Superior temporal gyrus (tissue), 1 donor: ENCODE measurements around the gene OTUD1.
A peak's percentile ranks its signal among the peaks of the same experiment; 100 is the strongest.
"Not testable (repeated sequence)": the region's sequence is repeated elsewhere in the genome, so short reads cannot be mapped to it uniquely, and the experiment has no call there.

ENCODE experiments used
- DNase-seq: peaks from one replicate; pipeline ENCODE4 v3.0.0-alpha.2; 2016; ENCODE audit errors: extremely low spot score

Gene OTUD1, protein sequence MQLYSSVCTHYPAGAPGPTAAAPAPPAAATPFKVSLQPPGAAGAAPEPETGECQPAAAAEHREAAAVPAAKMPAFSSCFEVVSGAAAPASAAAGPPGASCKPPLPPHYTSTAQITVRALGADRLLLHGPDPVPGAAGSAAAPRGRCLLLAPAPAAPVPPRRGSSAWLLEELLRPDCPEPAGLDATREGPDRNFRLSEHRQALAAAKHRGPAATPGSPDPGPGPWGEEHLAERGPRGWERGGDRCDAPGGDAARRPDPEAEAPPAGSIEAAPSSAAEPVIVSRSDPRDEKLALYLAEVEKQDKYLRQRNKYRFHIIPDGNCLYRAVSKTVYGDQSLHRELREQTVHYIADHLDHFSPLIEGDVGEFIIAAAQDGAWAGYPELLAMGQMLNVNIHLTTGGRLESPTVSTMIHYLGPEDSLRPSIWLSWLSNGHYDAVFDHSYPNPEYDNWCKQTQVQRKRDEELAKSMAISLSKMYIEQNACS

DNA sequence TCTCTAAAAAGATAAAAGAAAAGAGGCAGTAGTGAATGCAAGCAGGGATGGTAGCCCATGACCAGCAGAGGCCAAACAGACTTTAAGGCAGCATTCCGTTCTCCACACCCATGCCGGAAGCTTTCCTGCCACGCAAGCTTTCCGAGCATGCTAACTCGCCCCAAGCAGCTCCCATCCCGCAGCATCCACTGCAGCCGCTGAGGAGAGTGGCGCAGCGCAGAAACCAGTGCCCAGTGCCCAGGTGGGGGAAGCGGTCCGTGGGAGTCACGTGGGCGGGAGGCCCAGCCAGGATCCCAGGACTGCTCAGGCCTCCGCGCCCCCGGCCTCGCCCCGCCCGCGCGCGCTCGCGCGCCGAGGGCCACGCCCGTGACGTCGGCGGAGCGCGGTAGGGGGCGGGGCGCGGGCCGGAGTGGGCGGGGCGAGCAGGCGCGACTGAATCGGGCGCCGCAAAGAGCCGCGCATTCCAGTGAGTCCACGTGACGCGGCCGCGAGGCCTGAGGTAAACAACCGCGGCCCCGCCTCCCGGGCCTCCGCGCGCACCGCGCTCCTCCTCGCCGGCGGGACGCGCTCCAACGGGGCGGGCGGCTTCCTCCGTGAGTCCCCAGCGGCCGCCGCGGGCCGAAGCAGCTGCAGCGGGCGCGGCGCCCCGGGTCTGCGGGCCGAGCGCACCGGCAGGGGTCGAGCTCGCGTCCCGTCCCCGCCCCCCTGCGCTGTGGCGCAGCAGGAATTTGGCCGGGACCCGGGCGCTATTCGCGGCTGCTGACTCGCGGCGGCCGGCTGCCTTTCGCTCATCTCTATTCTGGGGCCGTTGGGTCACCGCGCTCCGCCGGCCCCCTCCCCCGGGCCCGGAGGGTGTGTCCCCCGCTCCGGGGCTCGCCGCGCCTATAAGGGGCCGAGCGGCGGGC, at the start of gene OTUD1:
OTUD1 (plus strand) TSS at position 529 of the 905 bp plus-strand sequence. CDS start 383 bp downstream, outside the sequence.
- DNase-seq = peak; percentile 95

DNA sequence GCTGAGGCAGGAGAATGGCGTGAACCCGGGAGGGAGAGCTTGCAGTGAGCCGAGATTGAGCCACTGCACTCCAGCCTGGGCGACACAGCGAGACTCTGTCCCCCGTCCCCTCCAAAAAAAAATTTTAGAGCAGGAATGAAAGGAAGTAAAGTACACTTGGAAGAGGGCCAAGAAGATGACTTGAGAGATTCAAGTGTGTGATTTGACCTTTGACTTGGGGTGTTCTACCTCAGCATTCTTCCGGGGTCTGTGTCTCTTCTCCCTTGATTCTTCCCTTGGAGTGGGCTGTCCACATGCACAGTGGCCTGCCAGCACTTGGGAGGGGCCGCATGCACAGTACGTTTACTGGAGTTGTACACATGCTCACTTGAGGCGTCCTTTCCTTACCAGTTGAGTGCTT, 48.5 kb upstream of the OTUD1 start:
- not testable (repeated sequence) for DNase-seq

GRCh38 chr10:23390809-23391208, 48.1 kb upstream of the OTUD1 start:
- no peak for DNase-seq

GRCh38 chr10:23391821-23392220, 47.1 kb upstream of the OTUD1 start:
- DNase-seq = no peak

GRCh38 chr10:23395017-23395416, 43.9 kb upstream of the OTUD1 start:
- no peak for DNase-seq

GRCh38 chr10:23396695-23397094, 42.2 kb upstream of the OTUD1 start:
- no peak for DNase-seq

GRCh38 chr10:23399701-23400144, 39.2 kb upstream of the OTUD1 start:
- no peak for DNase-seq

DNA sequence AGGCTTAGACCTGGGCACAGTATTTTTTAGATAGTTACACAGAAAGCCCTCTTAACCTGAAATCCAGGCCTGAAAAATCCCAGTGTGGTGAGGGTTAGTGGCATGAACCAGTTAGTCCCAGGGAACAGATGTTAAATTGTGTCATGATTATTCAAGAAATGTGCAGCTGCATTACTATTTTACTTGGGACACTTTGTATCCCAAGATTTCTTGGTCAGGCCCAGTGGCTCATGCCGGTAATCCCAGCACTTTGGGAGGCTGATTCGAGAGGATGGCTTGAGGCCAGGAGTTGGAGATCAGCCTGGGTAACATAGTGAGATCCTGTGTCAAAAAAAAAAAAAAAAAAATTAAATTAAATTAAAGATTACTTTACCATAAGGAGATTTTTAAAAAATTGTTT, 36.0 kb upstream of the OTUD1 start:
- DNase-seq = no peak

DNA sequence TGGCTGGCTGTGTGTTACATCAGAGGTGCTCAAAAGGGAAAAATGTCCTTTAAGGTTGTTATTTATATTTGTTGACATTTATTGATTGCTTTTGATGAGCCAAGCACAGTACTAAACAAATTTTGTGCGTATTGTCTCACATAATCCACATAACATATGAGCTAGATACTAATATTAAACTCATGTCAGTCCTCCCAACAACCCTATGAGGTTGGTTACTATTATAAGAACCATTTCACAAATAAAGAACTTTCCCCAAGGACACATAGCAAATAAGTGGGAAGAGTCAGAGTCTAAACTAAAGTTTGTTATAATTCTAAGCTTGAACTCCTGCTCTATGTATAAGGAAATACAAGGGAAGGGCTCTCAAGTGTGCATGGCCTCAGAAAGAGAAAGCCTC, 35.6 kb upstream of the OTUD1 start:
- DNase-seq = no peak

GRCh38 chr10:23403719-23404118, 35.2 kb upstream of the OTUD1 start:
- no peak for DNase-seq

DNA sequence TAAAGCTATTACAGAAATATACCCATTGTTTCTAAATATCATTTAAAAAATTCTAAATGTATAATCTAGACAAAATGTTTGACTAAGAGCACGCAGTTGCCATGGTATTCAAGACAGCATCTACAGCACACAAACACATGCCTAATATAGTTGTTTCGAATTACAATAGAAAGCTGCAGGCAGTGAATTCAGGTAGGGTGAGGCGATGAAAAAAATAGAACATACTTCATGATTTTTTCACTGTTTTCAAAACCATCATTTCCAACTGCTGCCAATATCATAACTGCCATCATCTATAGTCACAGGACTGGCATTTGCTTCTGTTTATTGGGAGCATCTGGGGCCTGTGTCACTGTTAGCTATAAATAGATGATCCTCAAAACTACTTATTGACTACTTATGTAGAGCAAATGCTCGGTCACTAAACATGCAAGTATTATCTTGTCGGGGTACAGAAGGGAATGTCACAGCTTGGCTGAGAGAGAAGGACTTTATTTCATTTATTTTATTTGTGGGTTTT, 34.4 kb upstream of the OTUD1 start:
- no peak for DNase-seq

GRCh38 chr10:23405540-23405939, 33.3 kb upstream of the OTUD1 start:
- no peak for DNase-seq

DNA sequence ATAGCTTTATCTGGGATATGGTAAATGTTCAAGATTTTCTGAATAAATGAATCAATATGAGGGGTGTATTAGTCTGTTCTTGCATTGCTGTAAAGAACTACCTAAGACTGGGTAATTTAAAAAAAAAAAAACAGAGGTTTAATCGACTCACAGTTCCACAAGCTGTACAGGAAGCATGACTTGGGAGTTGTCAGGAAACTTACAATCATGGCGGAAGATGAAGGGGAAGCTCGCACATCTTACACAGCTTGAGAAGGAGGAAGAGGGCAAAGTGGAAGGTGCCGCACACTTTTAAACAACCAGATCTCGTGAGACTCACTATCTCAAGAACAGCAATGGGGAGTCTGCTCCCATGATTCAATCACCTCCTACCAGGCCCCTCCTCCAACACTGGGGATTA, 32.5 kb upstream of the OTUD1 start:
- no peak for DNase-seq

DNA sequence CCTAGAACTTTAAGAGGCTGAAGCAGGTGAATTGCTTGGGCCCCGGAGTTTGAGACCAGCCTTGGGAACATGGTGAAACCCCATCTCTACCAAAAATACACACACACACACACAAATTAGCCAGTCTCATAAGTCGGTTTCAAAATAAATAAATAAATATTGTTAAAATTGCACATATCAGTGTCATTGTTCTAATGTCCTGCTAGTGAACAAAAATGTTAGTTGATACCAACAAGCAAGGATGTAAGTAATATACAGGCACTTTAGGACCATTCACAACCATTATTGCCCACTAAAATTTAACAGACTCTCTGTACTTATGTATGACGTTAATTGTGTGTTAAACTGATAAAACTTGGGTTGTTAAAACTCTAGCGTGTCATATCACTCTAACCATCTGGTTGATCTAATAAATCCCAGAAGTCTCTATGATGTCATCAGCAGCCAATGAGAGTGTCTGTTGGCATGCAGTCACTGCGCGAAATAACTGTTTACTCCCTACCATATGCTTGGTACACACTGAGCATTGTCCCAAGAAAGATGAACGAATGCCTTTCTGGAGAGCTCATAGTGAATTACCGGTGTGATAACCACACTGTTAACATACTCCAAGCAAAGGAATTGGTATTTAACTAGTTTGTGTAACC, 30.4 kb upstream of the OTUD1 start:
- DNase-seq = no peak

GRCh38 chr10:23412223-23412622, 26.7 kb upstream of the OTUD1 start:
- DNase-seq = peak; percentile 55

- no peak for DNase-seq
Measured at GRCh38 chr10:23413629-23414089, 25.2 kb upstream of the OTUD1 start.

DNA sequence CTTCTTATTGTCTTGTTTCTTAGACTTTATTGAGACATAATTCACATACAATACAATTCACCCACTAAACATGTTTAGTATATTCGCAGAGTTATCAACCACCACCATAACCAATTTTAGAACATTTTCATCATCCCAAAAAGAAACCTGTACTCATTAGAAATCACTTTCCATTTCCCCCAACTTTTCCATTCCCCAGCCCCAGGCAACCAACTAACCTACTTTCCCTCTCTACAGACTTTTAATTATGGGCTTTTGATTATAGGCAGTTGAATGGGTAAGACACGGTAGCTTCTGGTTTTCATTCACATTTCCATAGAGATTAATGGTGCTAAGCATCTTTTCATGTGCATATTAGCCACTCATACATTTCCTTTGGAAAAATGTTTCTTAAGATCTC, 24.2 kb upstream of the OTUD1 start:
- no peak for DNase-seq

DNA sequence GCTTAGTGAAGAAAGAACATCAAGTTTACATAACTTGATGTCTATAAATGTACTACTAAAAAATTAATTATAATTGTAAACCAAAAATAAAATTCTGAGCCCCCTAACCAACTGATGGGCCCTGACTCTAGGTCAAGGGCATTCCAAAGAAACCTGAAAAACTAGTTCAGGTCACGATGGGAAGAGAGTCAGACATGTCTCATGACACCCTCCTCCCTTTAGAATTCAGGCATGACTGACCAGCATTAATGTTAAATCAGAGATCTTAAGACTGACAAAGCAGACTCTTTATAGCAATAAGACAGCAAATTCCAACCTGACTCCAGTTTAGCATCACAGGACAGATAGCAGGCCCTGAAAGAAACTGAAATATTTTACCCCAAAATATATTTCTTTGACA, 21.6 kb upstream of the OTUD1 start:
- DNase-seq = no peak

GRCh38 chr10:23418051-23418681, 20.7 kb upstream of the OTUD1 start:
- no peak for DNase-seq

DNA sequence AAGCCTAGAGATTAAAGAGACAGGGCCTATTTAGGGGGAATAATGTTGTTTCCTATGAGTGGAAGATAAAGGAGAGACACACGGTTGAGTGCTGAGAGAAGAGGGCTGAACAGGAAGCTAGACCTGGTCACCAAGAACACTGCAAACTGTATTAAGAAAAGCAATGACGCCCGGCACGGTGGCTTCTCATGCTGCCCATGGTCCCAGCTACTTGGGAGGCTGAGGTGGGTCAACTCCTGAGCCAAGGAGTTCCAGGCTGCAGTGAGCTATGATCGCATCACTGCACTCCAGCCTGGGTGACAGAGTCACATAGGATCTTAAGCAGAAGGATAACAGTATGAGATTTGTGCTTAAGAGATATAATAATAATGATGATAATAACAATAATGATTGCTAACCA, 19.7 kb upstream of the OTUD1 start:
- DNase-seq = no peak

- no peak for DNase-seq
Measured at GRCh38 chr10:23419655-23420329, 19.1 kb upstream of the OTUD1 start.
